Thymus (tissue), 11 donors: ENCODE data around the gene PRKN. TPM values are rescaled to one million over a fixed set of nuclear protein-coding genes. Genes with fewer than 3 reads are reported as not detected.

ENCODE experiments used
- DNase-seq, 9 donors: peaks; one replicate each; pipeline ENCODE4 v3.0.0-alpha.2; 2013; ENCODE audit warnings: low spot score in 9 of 9, low read depth in 6 of 9, missing footprints in 1 of 9
- H3K27ac ChIP-seq, 2 donors: one replicate each; pipeline ENCODE4 v1.5.1; 2013; ENCODE audit warnings: control low read depth in 1 of 2, low read depth in 1 of 2, low read length in 1 of 2, mild to moderate bottlenecking in 1 of 2, moderate library complexity in 1 of 2
- H3K27me3 ChIP-seq, 2 donors: one replicate each; pipeline ENCODE4 v1.5.1; 2013; ENCODE audit warnings: low read length in 1 of 2; ENCODE audit not compliant: control insufficient read depth in 2 of 2, insufficient read depth in 1 of 2
- H3K36me3 ChIP-seq, 2 donors: one replicate each; pipeline ENCODE4 v1.5.1; 2013; ENCODE audit warnings: low read length in 1 of 2, mild to moderate bottlenecking in 1 of 2, moderate library complexity in 1 of 2; ENCODE audit not compliant: control insufficient read depth in 2 of 2, insufficient read depth in 2 of 2
- H3K4me1 ChIP-seq, 2 donors: one replicate each; pipeline ENCODE4 v1.5.1; 2013; ENCODE audit warnings: low read length in 2 of 2; ENCODE audit not compliant: control insufficient read depth in 2 of 2, insufficient read depth in 2 of 2
- H3K4me3 ChIP-seq, 2 donors: one replicate each; pipeline ENCODE4 v1.5.1; 2013; ENCODE audit warnings: low read length in 2 of 2, control low read depth in 1 of 2, mild to moderate bottlenecking in 1 of 2
- H3K9me3 ChIP-seq, 2 donors: one replicate each; pipeline ENCODE4 v1.5.1; 2013; ENCODE audit warnings: low read length in 1 of 2, mild to moderate bottlenecking in 1 of 2; ENCODE audit not compliant: control insufficient read depth in 2 of 2, insufficient read depth in 1 of 2
- WGBS: extraction: QIAGEN DNeasy Blood & Tissue Kit; methylation state at CpG from one replicate; pipeline ENCODE4 v1.1.7; 2013; 5-methylcytosine and 5-hydroxymethylcytosine counted together
- polyA plus RNA-seq: library from polyadenylated mRNA; stranded (reverse); fragments of 200-250 nt; gene quantifications from one replicate; pipeline ENCODE4 v1.2.3, GENCODE V29; 2013
- total RNA-seq: library from RNA; stranded (reverse); fragments of 120-200 nt; gene quantifications from one replicate; pipeline ENCODE4 v1.2.4, GENCODE V29; 2013
- donor health status: healthy.

The PRKN gene
- total and polyA plus RNA-seq, 2 donors: 0.48 to 0.71 TPM

GRCh38 chr6:161954077-161954476 is 773.5 kb downstream of the PRKN start:
- no peak for DNase-seq
- Histone ChIP-seq H3K4me1 (no peaks in the 10 kb centered on the region), H3K9me3 (no peaks in the 10 kb centered on the region), H3K4me3 (no peak overlapping the region), H3K27me3 (no peaks in the 10 kb centered on the region), H3K27ac (no peak overlapping the region), H3K36me3 (no peaks in the 10 kb centered on the region)
- WGBS: 94% methylated on average over 10 of the region's 10 CpGs

GRCh38 chr6:161951126-161951525 is 776.4 kb downstream of the PRKN start:
- Histone ChIP-seq H3K36me3 (no peaks in the 10 kb centered on the region), H3K4me1 (no peaks in the 10 kb centered on the region), H3K9me3 (no peaks in the 10 kb centered on the region), H3K4me3 (no peak overlapping the region), H3K27ac (no peak overlapping the region), H3K27me3 (no peaks in the 10 kb centered on the region)
- WGBS: 93% methylated on average over 2 of the region's 2 CpGs
- no peak for DNase-seq

GRCh38 chr6:161949531-161949930 is 778.0 kb downstream of the PRKN start:
- no peak overlapping the region for H3K27ac ChIP-seq
- DNase-seq: no peak
- no peaks in the 10 kb centered on the region for H3K9me3 ChIP-seq
- H3K27me3 ChIP-seq: no peaks in the 10 kb centered on the region
- H3K4me1 ChIP-seq: no peaks in the 10 kb centered on the region
- no peaks in the 10 kb centered on the region for H3K36me3 ChIP-seq
- 97% methylated on average over 2 of the region's 2 CpGs for WGBS
- no peak overlapping the region for H3K4me3 ChIP-seq

GRCh38 chr6:161948462-161948861 is 779.1 kb downstream of the PRKN start:
- no peak overlapping the region for H3K27ac ChIP-seq
- WGBS: 90% methylated on average over 2 of the region's 2 CpGs
- H3K9me3 ChIP-seq: no peaks in the 10 kb centered on the region
- no peaks in the 10 kb centered on the region for H3K27me3 ChIP-seq
- DNase-seq: no peak
- no peaks in the 10 kb centered on the region for H3K4me1 ChIP-seq
- H3K4me3 ChIP-seq: no peak overlapping the region
- H3K36me3 ChIP-seq: no peaks in the 10 kb centered on the region

- Histone ChIP-seq H3K4me3 (no peak overlapping the region), H3K36me3 (no peaks in the 10 kb centered on the region), H3K27me3 (no peaks in the 10 kb centered on the region), H3K4me1 (no peaks in the 10 kb centered on the region), H3K9me3 (no peaks in the 10 kb centered on the region), H3K27ac (no peak overlapping the region)
- WGBS: 86% methylated on average over 4 of the region's 4 CpGs
- no peak for DNase-seq
Measured at GRCh38 chr6:161947371-161947770, 780.2 kb downstream of the PRKN start.

- Histone ChIP-seq H3K4me3 (no peak overlapping the region), H3K27ac (no peak overlapping the region), H3K27me3 (no peaks in the 10 kb centered on the region), H3K36me3 (no peaks in the 10 kb centered on the region), H3K4me1 (no peaks in the 10 kb centered on the region), H3K9me3 (no peaks in the 10 kb centered on the region)
- WGBS: 97% methylated on average over 3 of the region's 3 CpGs
- DNase-seq: no peak
Measured at GRCh38 chr6:161946461-161946860, 781.1 kb downstream of the PRKN start.

- no peak overlapping the region for H3K4me3 ChIP-seq
- H3K4me1 ChIP-seq: no peaks in the 10 kb centered on the region
- no peaks in the 10 kb centered on the region for H3K36me3 ChIP-seq
- DNase-seq: no peak
- H3K9me3 ChIP-seq: no peaks in the 10 kb centered on the region
- H3K27ac ChIP-seq: no peak overlapping the region
- H3K27me3 ChIP-seq: no peaks in the 10 kb centered on the region
Measured at GRCh38 chr6:161943561-161943960, 784.0 kb downstream of the PRKN start.

- 94% methylated on average over 3 of the region's 3 CpGs for WGBS
- H3K36me3 ChIP-seq: no peaks in the 10 kb centered on the region
- H3K27me3 ChIP-seq: no peaks in the 10 kb centered on the region
- no peak for DNase-seq
- H3K4me1 ChIP-seq: no peaks in the 10 kb centered on the region
- H3K27ac ChIP-seq: no peak overlapping the region
- no peaks in the 10 kb centered on the region for H3K9me3 ChIP-seq
- no peak overlapping the region for H3K4me3 ChIP-seq
Measured at GRCh38 chr6:161941565-161941964, 786.0 kb downstream of the PRKN start.

GRCh38 chr6:161940519-161940918 is 787.0 kb downstream of the PRKN start:
- Histone ChIP-seq H3K27ac (no peak overlapping the region), H3K4me1 (no peaks in the 10 kb centered on the region), H3K36me3 (no peaks in the 10 kb centered on the region), H3K4me3 (no peak overlapping the region), H3K27me3 (no peaks in the 10 kb centered on the region), H3K9me3 (no peaks in the 10 kb centered on the region)
- no peak for DNase-seq
- 96% methylated on average over 2 of the region's 2 CpGs for WGBS

GRCh38 chr6:161926324-161926723 is 801.2 kb downstream of the PRKN start:
- 95% methylated on average over 5 of the region's 5 CpGs for WGBS
- no peaks in the 10 kb centered on the region for H3K4me1 ChIP-seq
- no peaks in the 10 kb centered on the region for H3K36me3 ChIP-seq
- H3K4me3 ChIP-seq: no peak overlapping the region
- H3K27ac ChIP-seq: no peak overlapping the region
- H3K27me3 ChIP-seq: no peaks in the 10 kb centered on the region
- H3K9me3 ChIP-seq: no peaks in the 10 kb centered on the region
- DNase-seq: no peak
